K562 (cell line): ENCODE data around the gene YKT6. TPM values are rescaled to one million over a fixed set of nuclear protein-coding genes. Genes with fewer than 3 reads are reported as not detected.

Experiments
- ATAC-seq: fragments of 200-7000 bp; cut with Tn5 transposase; 3 replicates; pipeline ENCODE4 v1.9.1; 2020; ENCODE audit warnings: moderate library complexity
- BruUV-seq: library from RNA; stranded (reverse); fragments of 400-500 nt; replicated peaks from 2 replicates; lab custom pipeline; 2021; lab: Mats Ljungman, UMichigan
- CTCF ChIA-PET: fragments of 300-600 bp; formaldehyde crosslinking; extraction: SDS; loops from one replicate; lab custom pipeline; 2021; ENCODE audit warnings: low intra/inter-chr PET ratio; lab: Yijun Ruan, JAX
- POLR2A ChIA-PET: fragments of 300-600, 350-650 bp; sonication (Branson Sonifier 250); formaldehyde crosslinking; extraction: SDS; loops from one replicate; lab custom pipeline; 2021; ENCODE audit warnings: antibody characterized with exemption, inconsistent platforms; lab: Yijun Ruan, JAX
- DNase-seq, 4 experiments: peaks; one replicate each; pipeline versions ENCODE4 v3.0.0 to v3.0.0-alpha.2; 2011 to 2018; ENCODE audit warnings: low spot score in 3 of 4, mixed read lengths in 3 of 4; ENCODE audit errors: extremely low read depth in 1 of 4
- FAIRE-seq: peaks from 2 replicates; lab custom pipeline; 2011; peaks lifted over from hg19 to GRCh38; lab: Jason Lieb, UNC
- H2AFZ ChIP-seq: 2 replicates; pipeline ENCODE4 v1.6.0; 2011; ENCODE audit warnings: low read depth, low read length, control low read depth, inconsistent platforms
- H3K27ac ChIP-seq: fragments of 200-600 bp; 3 replicates; pipeline ENCODE4 v1.8.0; 2011; ENCODE audit warnings: low read depth, mild to moderate bottlenecking, control low read depth, inconsistent platforms, low read length, moderate library complexity, mixed read lengths; ENCODE audit errors: extremely low read depth
- H3K27me3 ChIP-seq, 2 experiments: fragments of 300-600 bp in 1 of 2; 2 replicates in 1 of 2; 3 replicates in 1 of 2; pipeline versions ENCODE4 v1.6.0 to v1.8.0; 2011; ENCODE audit warnings: inconsistent platforms in 2 of 2, low read length in 2 of 2, mild to moderate bottlenecking in 1 of 2, mixed read lengths in 1 of 2, moderate library complexity in 1 of 2; ENCODE audit not compliant: control insufficient read depth in 2 of 2, insufficient read depth in 2 of 2
- H3K36me3 ChIP-seq: fragments of 300-600 bp; 3 replicates; pipeline ENCODE4 v1.8.0; 2011; ENCODE audit warnings: mild to moderate bottlenecking, low read length, inconsistent platforms; ENCODE audit not compliant: control insufficient read depth, insufficient read depth
- H3K4me1 ChIP-seq, 2 experiments: fragments of 200-600 bp in 1 of 2; replicated peaks in 1 of 2; 2 replicates in 1 of 2; 3 replicates in 1 of 2; pipeline versions ENCODE4 v1.5.1 to v1.8.0; 2011; ENCODE audit warnings: inconsistent platforms in 2 of 2, low read length in 2 of 2, mild to moderate bottlenecking in 1 of 2, mixed read lengths in 1 of 2, moderate library complexity in 1 of 2; ENCODE audit not compliant: control insufficient read depth in 2 of 2, insufficient read depth in 2 of 2
- H3K4me2 ChIP-seq: 2 replicates; pipeline ENCODE4 v1.6.1; 2011; ENCODE audit warnings: low read length, control low read depth, inconsistent platforms, mixed read lengths; ENCODE audit not compliant: insufficient read depth
- H3K4me3 ChIP-seq: fragments of 200-600 bp; sonication (generic), shearing (Covaris generic); 2 replicates; pipeline ENCODE4 v1.5.1; 2016; ENCODE audit warnings: control low read depth, inconsistent platforms
- H3K79me2 ChIP-seq: fragments of 200-600 bp; 3 replicates; pipeline ENCODE4 v1.8.0; 2011; ENCODE audit warnings: low read length, inconsistent platforms; ENCODE audit not compliant: control insufficient read depth, insufficient read depth
- H3K9ac ChIP-seq, 2 experiments: 2 replicates each; pipeline versions ENCODE4 v1.6.0 to v1.6.1; 2011; ENCODE audit warnings: low read depth in 2 of 2, low read length in 2 of 2, control low read depth in 1 of 2, inconsistent platforms in 1 of 2, mild to moderate bottlenecking in 1 of 2, mixed read lengths in 1 of 2; ENCODE audit not compliant: insufficient read depth in 1 of 2
- H3K9me1 ChIP-seq: one replicate; pipeline ENCODE4 v1.6.0; 2011; ENCODE audit warnings: inconsistent platforms, mild to moderate bottlenecking, low read length, moderate library complexity; ENCODE audit not compliant: control insufficient read depth, insufficient read depth
- H3K9me3 ChIP-seq: replicated peaks from 2 replicates; pipeline ENCODE4 v1.5.1; 2011; ENCODE audit warnings: low read depth, low read length, inconsistent platforms; ENCODE audit not compliant: control insufficient read depth, insufficient read depth
- H4K20me1 ChIP-seq: replicated peaks from 2 replicates; pipeline ENCODE4 v1.6.1; 2011; ENCODE audit warnings: low read length, inconsistent platforms, mixed read lengths; ENCODE audit not compliant: control insufficient read depth, insufficient read depth
- GTF2B ChIP-seq: IDR thresholded peaks from 2 replicates; pipeline ENCODE4 v1.6.1; 2011; ENCODE audit not compliant: insufficient read length; ENCODE audit errors: extremely low read depth
- HMG20B ChIP-seq: fragments of 250-450 bp; sonication (Bioruptor Pico); IDR thresholded peaks from 2 replicates; pipeline ENCODE4 v1.5.0; 2021; ENCODE audit warnings: mild to moderate bottlenecking
- JUN ChIP-seq, 2 experiments: sonication (generic) in 1 of 2; formaldehyde crosslinking in 1 of 2; IDR thresholded peaks; 2 replicates each; pipeline versions ENCODE4 v1.6.1 to v1.8.0; 2012 to 2022; ENCODE audit warnings: borderline replicate concordance in 2 of 2, mild to moderate bottlenecking in 2 of 2, improper control_type of control experiment in 1 of 2, low read depth in 1 of 2, low read length in 1 of 2, missing genetic modification reagents in 1 of 2
- KLF10 ChIP-seq: fragments of 250-450 bp; sonication (Bioruptor Pico); IDR thresholded peaks from 2 replicates; pipeline ENCODE4 v1.6.1; 2021; ENCODE audit warnings: matching md5 sums
- KLF6 ChIP-seq: fragments of 250-450 bp; sonication (Bioruptor Pico); IDR thresholded peaks from 2 replicates; pipeline ENCODE4 v1.4.0; 2020; ENCODE audit warnings: mild to moderate bottlenecking, moderate library complexity, borderline replicate concordance
- NFRKB ChIP-seq: fragments of 450-650 bp; IDR thresholded peaks from 2 replicates; pipeline ENCODE4 v1.6.1; 2016; ENCODE audit warnings: low read depth
- PCBP1 ChIP-seq: fragments of 200-400 bp; formaldehyde crosslinking; IDR thresholded peaks from 2 replicates; pipeline ENCODE4 v1.6.1; 2018; ENCODE audit warnings: mild to moderate bottlenecking, low read depth, low read length; ENCODE audit not compliant: poor library complexity, severe bottlenecking
- PRMT5 ChIP-seq: sonication (generic); formaldehyde crosslinking; IDR thresholded peaks from 2 replicates; pipeline ENCODE4 v1.5.0; 2020; ENCODE audit warnings: missing genetic modification reagents
- SOX6 ChIP-seq: fragments of 450-650 bp; IDR thresholded peaks from 2 replicates; pipeline ENCODE4 v1.6.1; 2014; ENCODE audit warnings: mild to moderate bottlenecking
- STAT5A ChIP-seq: IDR thresholded peaks from 2 replicates; pipeline ENCODE4 v1.6.1; 2012; ENCODE audit warnings: low read length, inconsistent platforms, borderline replicate concordance
- THRB ChIP-seq: fragments of 450-650 bp; formaldehyde crosslinking; conservative IDR thresholded peaks from 2 replicates; pipeline ENCODE4 v1.4.0; 2022; ENCODE audit warnings: mild to moderate bottlenecking, missing genetic modification characterization
- ZMIZ1 ChIP-seq, 2 experiments: fragments of 150-350 bp in 1 of 2; IDR thresholded peaks; 2 replicates each; pipeline ENCODE4 v1.6.1; 2012 to 2016; ENCODE audit warnings: low read depth in 2 of 2, low read length in 2 of 2, mild to moderate bottlenecking in 1 of 2, moderate library complexity in 1 of 2
- ZNF239 ChIP-seq: fragments of 250-450 bp; sonication (Bioruptor Pico); IDR thresholded peaks from 2 replicates; pipeline ENCODE4 v1.4.0; 2020; ENCODE audit warnings: mild to moderate bottlenecking
- ZNF507 ChIP-seq: conservative IDR thresholded peaks from 2 replicates; pipeline ENCODE4 v1.6.1; 2017; ENCODE audit warnings: missing genetic modification characterization, missing compliant biosample characterization
- WGBS: fragments of 100-300 bp; shearing (Covaris generic); methylation state at CpG from one replicate; pipeline ENCODE4 v1.1.6; 2016; ENCODE audit warnings: low coverage, mixed read lengths; ENCODE audit not compliant: insufficient coverage; ENCODE audit errors: missing lambda C conversion rate; 5-methylcytosine and 5-hydroxymethylcytosine counted together
- in situ Hi-C: fragments of 300-500 bp; cut with MboI; formaldehyde crosslinking; loops from 4 replicates; pipeline ENCODE4 v1.15.0; 2018; ENCODE audit warnings: inconsistent platforms, mixed read lengths
- intact Hi-C: fragments of 100-400 bp; cut with micrococcal nuclease; formaldehyde crosslinking; loops from 2 replicates; pipeline ENCODE4 v1.14.2; 2022
- polyA plus RNA-seq, 8 experiments: library from polyadenylated mRNA; depleted of rRNA in 4 of 8; stranded (reverse) in 5 of 8; unstranded in 3 of 8; fragments of >200 nt; fragmentation: Nextera tagmentation in 2 of 8; fragmentation: Illumina TruSeq in 1 of 8; extraction: Ambion mirVana in 2 of 8; extraction: Trizol in 1 of 8; gene quantifications; 2 replicates each; pipeline versions ENCODE4 v1.2.1 to v1.2.3, GENCODE V29; 2011 to 2014; ENCODE audit warnings: inconsistent platforms in 1 of 8, missing spikeins in 1 of 8
- total RNA-seq, 7 experiments: library from RNA; depleted of rRNA in 6 of 7; stranded (reverse); fragments of >200 nt in 6 of 7; fragmentation: Illumina TruSeq in 2 of 7; extraction: Trizol in 2 of 7; gene quantifications; 2 replicates each; pipeline versions ENCODE4 v1.2.1 to v1.2.3, GENCODE V29; 2011 to 2021; ENCODE audit warnings: low replicate concordance in 1 of 7

Gene YKT6
- total and polyA plus RNA-seq, 9 of the 15 experiments (the other 6 are each of a cell fraction or from before 2014, with no cell fraction given), result 1.6 to 90.6 (median 75.1) TPM

- in situ Hi-C loops, result no loop called here
- intact Hi-C loops, result no loop called here
- ChIA-PET CTCF (no interaction called here), POLR2A (no interaction called here)
- no peaks in the 10 kb centered on the region for H3K27me3 ChIP-seq
- ATAC-seq, result no peak
- no peak overlapping the region for H3K9ac ChIP-seq
- no peak overlapping the region for H3K4me2 ChIP-seq
- TF ChIP-seq PCBP1 (no peak), PRMT5 (CRISPR knock-in tag) (no peak), STAT5A (no peak), ZMIZ1 (IDR thresholded peaks at IDR 0.05; ENCODE audit: low read depth in 2 of 2, low read length in 2 of 2) (no peak), JUN (IDR thresholded peaks at IDR 0.05; ENCODE audit: borderline replicate concordance, low read depth, low read length) (no peak), JUN (CRISPR knock-in tag; IDR thresholded peaks at IDR 0.05; ENCODE audit: borderline replicate concordance) (no peak), ZNF507 (no peak), HMG20B (CRISPR knock-in tag) (no peak), KLF10 (CRISPR knock-in tag) (no peak), NFRKB (no peak), SOX6 (no peak), GTF2B (no peak), ZNF239 (CRISPR knock-in tag) (no peak), THRB (CRISPR knock-in tag) (no peak), KLF6 (CRISPR knock-in tag) (no peak)
- H3K79me2 ChIP-seq, result no peaks in the 10 kb centered on the region
- BruUV-seq, result no TSS peak
- H4K20me1 ChIP-seq, result no peaks in the 10 kb centered on the region; the same call in 1 of the 2 replicates
- 25% methylated on average over 5 of the region's 5 CpGs for WGBS
- H3K9me1 ChIP-seq, result no peaks in the 10 kb centered on the region
- H3K4me1 ChIP-seq, result peaks cover 0 to 48% of the 10 kb centered on the region in 2 experiments; a peak in 3 of 5 replicates
- H3K9me3 ChIP-seq, result no peaks in the 10 kb centered on the region
- FAIRE-seq, result no peak
- no peaks in the 10 kb centered on the region for H3K36me3 ChIP-seq
- no peak overlapping the region for H2AFZ ChIP-seq
- H3K4me3 ChIP-seq, result no peak overlapping the region
- DNase-seq, result no peak
- no peak overlapping the region for H3K27ac ChIP-seq
Observed at GRCh38 chr7:44153948-44154335, 46.8 kb upstream of the YKT6 start.
